Measurements from ENCODE around the gene MRPL49.

The MRPL49 gene

GRCh38 chr11:65121865-65122696 lies at the start of gene MRPL49, which contains the start of gene FAU:
TSS of gene MRPL49 (plus strand) at chr11:65122321. CDS start at chr11:65122347, 26 bp downstream.
TSS of gene FAU (minus strand) at chr11:65122134. CDS start at chr11:65121813, 321 bp downstream.
- peak; percentile 92 for DNase-seq (ENCODE audit: low read depth)

- DNase-seq (ENCODE audit: low read depth), result no peak
Measured at GRCh38 chr11:65072631-65072966, 49.5 kb upstream of the MRPL49 start.

- no peak for DNase-seq (ENCODE audit: low read depth)
Measured at GRCh38 chr11:65077451-65077850, 44.7 kb upstream of the MRPL49 start.

- no peak for DNase-seq (ENCODE audit: low read depth)
Measured at GRCh38 chr11:65078151-65078550, 44.0 kb upstream of the MRPL49 start.

- DNase-seq (ENCODE audit: low read depth), result no peak
Measured at GRCh38 chr11:65078786-65079342, 43.3 kb upstream of the MRPL49 start.

- no peak for DNase-seq (ENCODE audit: low read depth)
Measured at GRCh38 chr11:65083134-65083833, 38.8 kb upstream of the MRPL49 start.

GRCh38 chr11:65083834-65084597 lies 38.1 kb upstream of the MRPL49 start, which contains the start of the genes CDCA5 and ZFPL1:
TSS of gene CDCA5 (minus strand) at chr11:65084040. CDS start at chr11:65083978, 62 bp downstream.
TSS of gene ZFPL1 (plus strand) at chr11:65084222. CDS start at chr11:65084699, 477 bp downstream.
- DNase-seq (ENCODE audit: low read depth), result peak; percentile 91

- DNase-seq (ENCODE audit: low read depth), result no peak
Measured at GRCh38 chr11:65084598-65085375, 37.3 kb upstream of the MRPL49 start.

GRCh38 chr11:65085446-65085845 lies 36.7 kb upstream of the MRPL49 start:
- no peak for DNase-seq (ENCODE audit: low read depth)

GRCh38 chr11:65086809-65087208 lies 35.3 kb upstream of the MRPL49 start:
- DNase-seq (ENCODE audit: low read depth), result no peak

- no peak for DNase-seq (ENCODE audit: low read depth)
Measured at GRCh38 chr11:65087216-65087615, 34.9 kb upstream of the MRPL49 start.

GRCh38 chr11:65087827-65088226 lies 34.3 kb upstream of the MRPL49 start:
- no peak for DNase-seq (ENCODE audit: low read depth)

- DNase-seq (ENCODE audit: low read depth), result no peak
Measured at GRCh38 chr11:65089621-65090020, 32.5 kb upstream of the MRPL49 start.

GRCh38 chr11:65090628-65091027 lies 31.5 kb upstream of the MRPL49 start:
- DNase-seq (ENCODE audit: low read depth), result no peak

GRCh38 chr11:65095427-65095826 lies 26.7 kb upstream of the MRPL49 start:
- DNase-seq (ENCODE audit: low read depth), result no peak

GRCh38 chr11:65095974-65096806 lies 25.9 kb upstream of the MRPL49 start, which contains the start of gene VPS51:
TSS of gene VPS51 (plus strand) at chr11:65096214. CDS start at chr11:65096251, 37 bp downstream.
- DNase-seq (ENCODE audit: low read depth), result peak; percentile 78

GRCh38 chr11:65096926-65097325 lies 25.2 kb upstream of the MRPL49 start:
- DNase-seq (ENCODE audit: low read depth), result no peak

GRCh38 chr11:65100674-65101350 lies 21.3 kb upstream of the MRPL49 start:
- DNase-seq (ENCODE audit: low read depth), result no peak
